ENCODE results near the gene POU5F2. TPM values are rescaled to one million over a fixed set of nuclear protein-coding genes. Genes with fewer than 3 reads are reported as not detected.
A peak's percentile ranks its signal among the peaks of the same experiment; 100 is the strongest.

POU5F2 gene
- polyA plus RNA-seq, 2 of the 4 experiments (the other 2 are of a cell fraction): 0.10 TPM; not detected in 1

DNA sequence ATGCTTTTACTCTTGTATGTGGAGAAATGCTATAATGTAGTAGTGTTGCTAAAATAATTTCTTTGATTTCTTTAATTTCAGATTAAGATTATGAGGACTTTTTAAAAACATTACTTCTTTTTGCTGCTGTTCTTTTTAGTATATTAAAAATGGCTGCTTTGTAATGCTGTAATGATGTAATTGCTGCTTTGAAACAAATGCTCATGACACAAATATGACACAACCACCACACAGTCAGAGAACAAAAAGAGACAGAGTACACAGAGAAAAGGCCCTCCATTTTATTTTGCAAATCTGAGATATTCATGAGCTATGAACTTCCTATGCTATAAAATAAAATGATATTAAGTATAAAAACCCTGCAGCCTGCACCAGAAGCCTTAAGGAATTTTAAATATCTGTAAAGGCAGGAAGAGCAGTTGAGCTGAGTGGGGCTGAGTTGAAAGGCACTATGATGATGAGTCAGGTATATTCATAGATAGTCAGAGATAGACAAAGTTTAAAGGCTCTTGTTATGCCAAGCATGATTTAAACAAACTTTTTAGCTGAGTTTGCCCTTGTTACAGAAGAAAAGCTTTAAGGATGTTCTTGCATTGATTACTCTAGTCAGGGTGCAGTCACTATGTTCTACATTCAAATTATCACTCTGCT lies 5.1 kb upstream of the POU5F2 start:
- FAIRE-seq: no peak
- peak; percentile 31 for TF ChIP-seq MAFK (IDR thresholded peaks at IDR 0.05; ENCODE audit: partially characterized antibody)
- TF ChIP-seq, protein P1, sequence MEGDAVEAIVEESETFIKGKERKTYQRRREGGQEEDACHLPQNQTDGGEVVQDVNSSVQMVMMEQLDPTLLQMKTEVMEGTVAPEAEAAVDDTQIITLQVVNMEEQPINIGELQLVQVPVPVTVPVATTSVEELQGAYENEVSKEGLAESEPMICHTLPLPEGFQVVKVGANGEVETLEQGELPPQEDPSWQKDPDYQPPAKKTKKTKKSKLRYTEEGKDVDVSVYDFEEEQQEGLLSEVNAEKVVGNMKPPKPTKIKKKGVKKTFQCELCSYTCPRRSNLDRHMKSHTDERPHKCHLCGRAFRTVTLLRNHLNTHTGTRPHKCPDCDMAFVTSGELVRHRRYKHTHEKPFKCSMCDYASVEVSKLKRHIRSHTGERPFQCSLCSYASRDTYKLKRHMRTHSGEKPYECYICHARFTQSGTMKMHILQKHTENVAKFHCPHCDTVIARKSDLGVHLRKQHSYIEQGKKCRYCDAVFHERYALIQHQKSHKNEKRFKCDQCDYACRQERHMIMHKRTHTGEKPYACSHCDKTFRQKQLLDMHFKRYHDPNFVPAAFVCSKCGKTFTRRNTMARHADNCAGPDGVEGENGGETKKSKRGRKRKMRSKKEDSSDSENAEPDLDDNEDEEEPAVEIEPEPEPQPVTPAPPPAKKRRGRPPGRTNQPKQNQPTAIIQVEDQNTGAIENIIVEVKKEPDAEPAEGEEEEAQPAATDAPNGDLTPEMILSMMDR (IDR thresholded peaks at IDR 0.05): no peak
- TF ChIP-seq RCOR1 (IDR thresholded peaks at IDR 0.05; ENCODE audit: low read depth, low read length): no peak
- 0 out of 6 replicates have a peak, but pooled peaks of 1 of the 2 experiments have one; percentile 34 for ATAC-seq
- H3K4me1 ChIP-seq: no peaks in the 10 kb centered on the region
- H3K4me2 ChIP-seq: no peak overlapping the region
- no peak for DNase-seq (ENCODE audit: low read depth in 1 of 2, low spot score in 1 of 2)
- POLR2A ChIA-PET: no interaction called here
- H3K9me3 ChIP-seq: no peaks in the 10 kb centered on the region
- H3K27ac ChIP-seq: no peak overlapping the region
- no peak overlapping the region for H3K4me3 ChIP-seq
- CTCF ChIA-PET: no interaction called here

DNA sequence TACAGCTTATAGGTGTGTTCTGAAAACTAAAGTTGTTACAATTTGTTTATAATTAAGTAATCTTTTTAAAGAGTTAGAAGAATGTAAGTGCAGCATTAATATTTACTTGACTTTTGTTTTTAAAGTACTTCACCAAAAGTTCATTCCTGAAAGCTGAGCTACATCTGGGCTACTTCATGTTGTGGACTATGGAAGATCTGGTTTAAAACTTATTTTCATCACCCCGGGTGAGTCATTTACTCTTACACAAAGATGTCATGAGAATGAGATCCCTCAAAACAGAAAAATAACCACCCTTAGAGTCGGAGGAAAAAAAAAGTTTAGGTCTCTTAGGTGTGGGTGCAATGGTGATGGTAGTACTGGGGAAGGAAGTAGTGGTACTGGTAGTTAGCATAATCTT lies 5.1 kb downstream of the POU5F2 start:
- H3K4me3 ChIP-seq: no peak overlapping the region
- ChIA-PET POLR2A (no interaction called here), CTCF (no interaction called here)
- DNase-seq (ENCODE audit: low read depth in 1 of 2, low spot score in 1 of 2): no peak
- H3K4me1 ChIP-seq: no peaks in the 10 kb centered on the region
- H3K9me3 ChIP-seq: no peaks in the 10 kb centered on the region
- no peak for ATAC-seq
- TF ChIP-seq HOXA7 (CRISPR knock-in tag; IDR thresholded peaks at IDR 0.05) (no peak), RNF2 (IDR thresholded peaks at IDR 0.05; ENCODE audit: borderline replicate concordance, low read depth) (no peak), ZNF302 (CRISPR knock-in tag; IDR thresholded peaks at IDR 0.05) (no peak), FOSL2 (IDR thresholded peaks at IDR 0.05) (no peak), FOSL2 (CRISPR knock-in tag; IDR thresholded peaks at IDR 0.05) (no peak), RFX5 (IDR thresholded peaks at IDR 0.05) (no peak)
- FAIRE-seq: no peak
- H3K27ac ChIP-seq: no peak overlapping the region
- 83% methylated on average over 2 of the region's 2 CpGs for WGBS (ENCODE audit: missing lambda C conversion rate)
- no peak overlapping the region for H3K4me2 ChIP-seq

DNA sequence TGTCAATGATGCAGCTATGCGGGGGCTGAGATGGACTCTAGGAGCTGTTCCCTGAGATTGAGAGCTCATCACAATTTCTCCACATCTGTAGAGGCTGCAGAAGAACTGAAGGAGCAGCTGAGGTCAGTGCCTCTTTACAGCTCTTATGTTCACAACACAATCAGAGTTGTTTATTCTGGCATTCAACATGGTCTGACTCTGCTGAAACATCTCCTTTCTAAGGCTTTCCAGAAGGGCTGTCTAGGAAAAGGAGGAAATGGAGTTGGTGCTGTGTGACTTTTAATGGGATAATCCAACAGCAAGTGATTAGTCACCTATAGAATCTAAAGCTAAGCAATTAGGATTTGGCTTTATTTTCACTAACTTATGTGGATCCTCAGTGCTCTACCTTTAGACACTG lies 6.0 kb downstream of the POU5F2 start:
- FAIRE-seq (no peak), ATAC-seq (no peak), DNase-seq (ENCODE audit: low read depth in 1 of 2, low spot score in 1 of 2) (no peak)
- Histone ChIP-seq H3K4me3 (no peak overlapping the region), H3K4me1 (no peaks in the 10 kb centered on the region), H3K27ac (no peak overlapping the region), H3K9me3 (no peaks in the 10 kb centered on the region), H3K4me2 (no peak overlapping the region)
- 77% methylated on average over 1 of the region's 1 CpG for WGBS (ENCODE audit: missing lambda C conversion rate)
- POLR2A ChIA-PET: no interaction called here
- CTCF ChIA-PET: interaction anchor here (1.0 kb wide), 1 partner anchor 137 kb away, joined by 3 read pairs; no protein-coding TSS in a partner anchor
- TF ChIP-seq ZNF302 (CRISPR knock-in tag; IDR thresholded peaks at IDR 0.05): no peak
- TF ChIP-seq TP53 (CRISPR knock-in tag; IDR thresholded peaks at IDR 0.05): no peak
- no peak for TF ChIP-seq NR3C1 (IDR thresholded peaks at IDR 0.05)
- no peak for TF ChIP-seq ZC3H11A (IDR thresholded peaks at IDR 0.05)
- TF ChIP-seq NPAS2 (CRISPR knock-in tag; IDR thresholded peaks at IDR 0.05; ENCODE audit: borderline replicate concordance): no peak
- no peak for TF ChIP-seq CBX8 (IDR thresholded peaks at IDR 0.05)
- TF ChIP-seq TFCP2L1 (CRISPR knock-in tag; IDR thresholded peaks at IDR 0.05): no peak
- TF ChIP-seq, protein P2, sequence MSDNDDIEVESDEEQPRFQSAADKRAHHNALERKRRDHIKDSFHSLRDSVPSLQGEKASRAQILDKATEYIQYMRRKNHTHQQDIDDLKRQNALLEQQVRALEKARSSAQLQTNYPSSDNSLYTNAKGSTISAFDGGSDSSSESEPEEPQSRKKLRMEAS (IDR thresholded peaks at IDR 0.05): no peak
- TF ChIP-seq, protein P3, sequence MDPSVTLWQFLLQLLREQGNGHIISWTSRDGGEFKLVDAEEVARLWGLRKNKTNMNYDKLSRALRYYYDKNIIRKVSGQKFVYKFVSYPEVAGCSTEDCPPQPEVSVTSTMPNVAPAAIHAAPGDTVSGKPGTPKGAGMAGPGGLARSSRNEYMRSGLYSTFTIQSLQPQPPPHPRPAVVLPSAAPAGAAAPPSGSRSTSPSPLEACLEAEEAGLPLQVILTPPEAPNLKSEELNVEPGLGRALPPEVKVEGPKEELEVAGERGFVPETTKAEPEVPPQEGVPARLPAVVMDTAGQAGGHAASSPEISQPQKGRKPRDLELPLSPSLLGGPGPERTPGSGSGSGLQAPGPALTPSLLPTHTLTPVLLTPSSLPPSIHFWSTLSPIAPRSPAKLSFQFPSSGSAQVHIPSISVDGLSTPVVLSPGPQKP (IDR thresholded peaks at IDR 0.05; ENCODE audit: low read depth, low read length): no peak
- no peak for TF ChIP-seq HOXA7 (CRISPR knock-in tag; IDR thresholded peaks at IDR 0.05)
- no peak for TF ChIP-seq MYC (IDR thresholded peaks at IDR 0.05; ENCODE audit: borderline replicate concordance, low read length)
- no peak for TF ChIP-seq POLR2AphosphoS2 (conservative IDR thresholded peaks at IDR 0.05; ENCODE audit: low read length)
